GM23338 (cell line): Measurements from ENCODE around the gene ZNF474. TPM values are rescaled to one million over a fixed set of nuclear protein-coding genes. Genes with fewer than 3 reads are reported as not detected.

ENCODE experiments used
- ATAC-seq: fragments of 200-7000 bp; cut with Tn5 transposase; 3 replicates; pipeline ENCODE4 v1.9.1; 2020
- DNase-seq: peaks from one replicate; pipeline ENCODE4 v3.0.0-alpha.2; 2015; ENCODE audit warnings: low spot score
- H2AFZ ChIP-seq: fragments of 200-600 bp; sonication (generic); 2 replicates; pipeline ENCODE4 v1.8.0; 2016; ENCODE audit warnings: antibody characterized with exemption, mild to moderate bottlenecking, moderate library complexity
- H3F3A ChIP-seq: fragments of 200-600 bp; sonication (generic); replicated peaks from 2 replicates; pipeline ENCODE4 v1.8.0; 2017; ENCODE audit warnings: antibody characterized with exemption, mixed run types, low read depth
- H3K27ac ChIP-seq: fragments of 200-600 bp; sonication (generic); 2 replicates; pipeline ENCODE4 v1.6.1; 2016; ENCODE audit warnings: low read depth
- H3K27me3 ChIP-seq: fragments of 200-600 bp; sonication (generic); 2 replicates; pipeline ENCODE4 v1.8.0; 2016; ENCODE audit warnings: mild to moderate bottlenecking, mixed run types, moderate library complexity; ENCODE audit not compliant: insufficient read depth
- H3K36me3 ChIP-seq: fragments of 200-600 bp; sonication (generic); 2 replicates; pipeline ENCODE4 v1.8.0; 2016; ENCODE audit warnings: mild to moderate bottlenecking; ENCODE audit not compliant: insufficient read depth
- H3K4me1 ChIP-seq: fragments of 200-600 bp; sonication (generic); 2 replicates; pipeline ENCODE4 v1.8.0; 2016; ENCODE audit warnings: mild to moderate bottlenecking, moderate library complexity; ENCODE audit not compliant: insufficient read depth
- H3K4me2 ChIP-seq: fragments of 200-600 bp; sonication (generic); 2 replicates; pipeline ENCODE4 v1.7.1; 2017; ENCODE audit warnings: mixed run types
- H3K4me3 ChIP-seq: fragments of 200-600 bp; sonication (generic); 2 replicates; pipeline ENCODE4 v1.6.1; 2016; ENCODE audit warnings: mixed run types
- H3K79me2 ChIP-seq: fragments of 200-600 bp; sonication (generic); replicated peaks from 2 replicates; pipeline ENCODE4 v1.8.0; 2017; ENCODE audit warnings: mild to moderate bottlenecking; ENCODE audit not compliant: insufficient read depth
- H3K9me2 ChIP-seq: fragments of 200-600 bp; sonication (generic); 2 replicates; pipeline ENCODE4 v1.8.0; 2017; ENCODE audit not compliant: insufficient read depth
- H4K20me1 ChIP-seq: fragments of 200-600 bp; sonication (generic); replicated peaks from 2 replicates; pipeline ENCODE4 v1.8.0; 2017; ENCODE audit warnings: mild to moderate bottlenecking; ENCODE audit not compliant: insufficient read depth
- H3K27ac Mint-ChIP-seq: 2 replicates; pipeline ENCODE4 v1.8.0; 2020; ENCODE audit warnings: inconsistent platforms, mild to moderate bottlenecking, moderate library complexity, mixed read lengths
- H3K27me3 Mint-ChIP-seq: 3 replicates; pipeline ENCODE4 v1.8.0; 2022; ENCODE audit warnings: low read depth, mild to moderate bottlenecking, moderate library complexity, mixed read lengths, inconsistent platforms; ENCODE audit not compliant: insufficient read depth, poor library complexity
- H3K36me3 Mint-ChIP-seq: 3 replicates; pipeline ENCODE4 v1.8.0; 2021; ENCODE audit warnings: low read depth, mild to moderate bottlenecking, inconsistent platforms, moderate library complexity, mixed read lengths
- H3K4me1 Mint-ChIP-seq: 3 replicates; pipeline ENCODE4 v1.8.0; 2020; ENCODE audit warnings: mild to moderate bottlenecking, inconsistent platforms, mixed read lengths
- H3K4me3 Mint-ChIP-seq: 3 replicates; pipeline ENCODE4 v1.8.0; 2021; ENCODE audit warnings: moderate library complexity, mild to moderate bottlenecking, inconsistent platforms, mixed read lengths
- H3K9me3 Mint-ChIP-seq: 3 replicates; pipeline ENCODE4 v1.8.0; 2020; ENCODE audit warnings: moderate library complexity, mild to moderate bottlenecking, inconsistent platforms, mixed read lengths
- EZH2 ChIP-seq: fragments of 200-600 bp; sonication (generic); IDR thresholded peaks from one replicate; pipeline ENCODE4 v1.8.0; 2017; ENCODE audit warnings: antibody characterized with exemption, mild to moderate bottlenecking, low read depth; ENCODE audit not compliant: unreplicated experiment
- EZH2phosphoT487 ChIP-seq: fragments of 200-600 bp; sonication (generic); IDR thresholded peaks from one replicate; pipeline ENCODE4 v1.8.1; 2018; ENCODE audit warnings: antibody characterized with exemption; ENCODE audit not compliant: unreplicated experiment
- JUNB ChIP-seq: IDR thresholded peaks from one replicate; pipeline ENCODE4 v1.6.1; 2016; ENCODE audit warnings: antibody characterized with exemption; ENCODE audit not compliant: unreplicated experiment
- STAT1 ChIP-seq: IDR thresholded peaks from one replicate; pipeline ENCODE4 v1.6.1; 2016; ENCODE audit warnings: antibody characterized with exemption; ENCODE audit not compliant: unreplicated experiment
- polyA plus RNA-seq: library from polyadenylated mRNA; unstranded; fragments of >200 nt; fragmentation: Nextera tagmentation; extraction: Ambion mirVana; gene quantifications from 2 replicates; pipeline ENCODE4 v1.2.1, GENCODE V29; 2016
- total RNA-seq: library from RNA; depleted of rRNA; stranded (reverse); fragments of >200 nt; shearing (Covaris generic); gene quantifications from 2 replicates; pipeline ENCODE4 v1.2.3, GENCODE V29; 2014
- TF ChIP-seq, protein P1 (sequence below): fragments of 250-450 bp; sonication (Bioruptor Pico); IDR thresholded peaks from 2 replicates; pipeline ENCODE4 v1.5.0; 2020; ENCODE audit warnings: mild to moderate bottlenecking, moderate library complexity
- TF ChIP-seq, protein P2 (sequence below): IDR thresholded peaks from one replicate; pipeline ENCODE4 v1.6.1; 2018; ENCODE audit warnings: antibody characterized with exemption; ENCODE audit not compliant: unreplicated experiment
- TF ChIP-seq, protein P3 (sequence below): IDR thresholded peaks from 2 replicates; pipeline ENCODE4 v1.6.1; 2016; ENCODE audit warnings: antibody characterized with exemption

ZNF474 gene
- total and polyA plus RNA-seq, 2 experiments from 2014 or later, result 0.59 TPM; not detected in 1

DNA sequence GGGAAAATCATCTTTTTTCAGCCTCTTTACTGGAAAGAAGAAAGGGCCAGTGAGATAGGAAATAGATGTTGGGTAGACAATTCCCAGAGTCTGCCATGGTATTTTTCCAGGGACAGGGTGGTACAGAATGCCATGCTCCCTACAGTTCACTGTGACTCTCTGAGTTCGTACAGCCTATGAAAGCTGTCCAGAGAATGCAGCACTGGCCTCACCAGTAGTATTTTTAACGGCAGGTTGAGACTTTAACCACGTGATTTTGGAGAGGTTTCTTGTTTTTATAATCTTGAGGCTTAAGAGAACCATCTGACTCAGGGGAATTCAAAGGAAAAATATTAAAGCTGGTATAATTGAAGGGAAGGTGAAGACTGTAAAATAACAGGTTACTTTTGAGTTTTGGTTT lies 10.1 kb upstream of the ZNF474 start:
- no peak for DNase-seq
- Histone ChIP-seq H4K20me1 (no peaks in the 10 kb centered on the region), H3K4me1 (peaks cover 22% of the 10 kb centered on the region), H3F3A (no peaks in the 10 kb centered on the region), H3K4me2 (no peak overlapping the region), H3K9me2 (no peaks in the 10 kb centered on the region), H3K79me2 (no peaks in the 10 kb centered on the region), H3K27ac (no peak overlapping the region), H3K36me3 (no peaks in the 10 kb centered on the region), H3K27me3 (no peaks in the 10 kb centered on the region), H3K4me3 (no peak overlapping the region), H2AFZ (no peak overlapping the region)
- Mint-ChIP-seq H3K9me3 (no peaks in the 10 kb centered on the region), H3K36me3 (no peaks in the 10 kb centered on the region), H3K4me3 (no peak overlapping the region), H3K27me3 (no peaks in the 10 kb centered on the region), H3K27ac (no peak overlapping the region), H3K4me1 (peaks cover 29% of the 10 kb centered on the region)
- no peak for ATAC-seq
- TF ChIP-seq, protein P1, sequence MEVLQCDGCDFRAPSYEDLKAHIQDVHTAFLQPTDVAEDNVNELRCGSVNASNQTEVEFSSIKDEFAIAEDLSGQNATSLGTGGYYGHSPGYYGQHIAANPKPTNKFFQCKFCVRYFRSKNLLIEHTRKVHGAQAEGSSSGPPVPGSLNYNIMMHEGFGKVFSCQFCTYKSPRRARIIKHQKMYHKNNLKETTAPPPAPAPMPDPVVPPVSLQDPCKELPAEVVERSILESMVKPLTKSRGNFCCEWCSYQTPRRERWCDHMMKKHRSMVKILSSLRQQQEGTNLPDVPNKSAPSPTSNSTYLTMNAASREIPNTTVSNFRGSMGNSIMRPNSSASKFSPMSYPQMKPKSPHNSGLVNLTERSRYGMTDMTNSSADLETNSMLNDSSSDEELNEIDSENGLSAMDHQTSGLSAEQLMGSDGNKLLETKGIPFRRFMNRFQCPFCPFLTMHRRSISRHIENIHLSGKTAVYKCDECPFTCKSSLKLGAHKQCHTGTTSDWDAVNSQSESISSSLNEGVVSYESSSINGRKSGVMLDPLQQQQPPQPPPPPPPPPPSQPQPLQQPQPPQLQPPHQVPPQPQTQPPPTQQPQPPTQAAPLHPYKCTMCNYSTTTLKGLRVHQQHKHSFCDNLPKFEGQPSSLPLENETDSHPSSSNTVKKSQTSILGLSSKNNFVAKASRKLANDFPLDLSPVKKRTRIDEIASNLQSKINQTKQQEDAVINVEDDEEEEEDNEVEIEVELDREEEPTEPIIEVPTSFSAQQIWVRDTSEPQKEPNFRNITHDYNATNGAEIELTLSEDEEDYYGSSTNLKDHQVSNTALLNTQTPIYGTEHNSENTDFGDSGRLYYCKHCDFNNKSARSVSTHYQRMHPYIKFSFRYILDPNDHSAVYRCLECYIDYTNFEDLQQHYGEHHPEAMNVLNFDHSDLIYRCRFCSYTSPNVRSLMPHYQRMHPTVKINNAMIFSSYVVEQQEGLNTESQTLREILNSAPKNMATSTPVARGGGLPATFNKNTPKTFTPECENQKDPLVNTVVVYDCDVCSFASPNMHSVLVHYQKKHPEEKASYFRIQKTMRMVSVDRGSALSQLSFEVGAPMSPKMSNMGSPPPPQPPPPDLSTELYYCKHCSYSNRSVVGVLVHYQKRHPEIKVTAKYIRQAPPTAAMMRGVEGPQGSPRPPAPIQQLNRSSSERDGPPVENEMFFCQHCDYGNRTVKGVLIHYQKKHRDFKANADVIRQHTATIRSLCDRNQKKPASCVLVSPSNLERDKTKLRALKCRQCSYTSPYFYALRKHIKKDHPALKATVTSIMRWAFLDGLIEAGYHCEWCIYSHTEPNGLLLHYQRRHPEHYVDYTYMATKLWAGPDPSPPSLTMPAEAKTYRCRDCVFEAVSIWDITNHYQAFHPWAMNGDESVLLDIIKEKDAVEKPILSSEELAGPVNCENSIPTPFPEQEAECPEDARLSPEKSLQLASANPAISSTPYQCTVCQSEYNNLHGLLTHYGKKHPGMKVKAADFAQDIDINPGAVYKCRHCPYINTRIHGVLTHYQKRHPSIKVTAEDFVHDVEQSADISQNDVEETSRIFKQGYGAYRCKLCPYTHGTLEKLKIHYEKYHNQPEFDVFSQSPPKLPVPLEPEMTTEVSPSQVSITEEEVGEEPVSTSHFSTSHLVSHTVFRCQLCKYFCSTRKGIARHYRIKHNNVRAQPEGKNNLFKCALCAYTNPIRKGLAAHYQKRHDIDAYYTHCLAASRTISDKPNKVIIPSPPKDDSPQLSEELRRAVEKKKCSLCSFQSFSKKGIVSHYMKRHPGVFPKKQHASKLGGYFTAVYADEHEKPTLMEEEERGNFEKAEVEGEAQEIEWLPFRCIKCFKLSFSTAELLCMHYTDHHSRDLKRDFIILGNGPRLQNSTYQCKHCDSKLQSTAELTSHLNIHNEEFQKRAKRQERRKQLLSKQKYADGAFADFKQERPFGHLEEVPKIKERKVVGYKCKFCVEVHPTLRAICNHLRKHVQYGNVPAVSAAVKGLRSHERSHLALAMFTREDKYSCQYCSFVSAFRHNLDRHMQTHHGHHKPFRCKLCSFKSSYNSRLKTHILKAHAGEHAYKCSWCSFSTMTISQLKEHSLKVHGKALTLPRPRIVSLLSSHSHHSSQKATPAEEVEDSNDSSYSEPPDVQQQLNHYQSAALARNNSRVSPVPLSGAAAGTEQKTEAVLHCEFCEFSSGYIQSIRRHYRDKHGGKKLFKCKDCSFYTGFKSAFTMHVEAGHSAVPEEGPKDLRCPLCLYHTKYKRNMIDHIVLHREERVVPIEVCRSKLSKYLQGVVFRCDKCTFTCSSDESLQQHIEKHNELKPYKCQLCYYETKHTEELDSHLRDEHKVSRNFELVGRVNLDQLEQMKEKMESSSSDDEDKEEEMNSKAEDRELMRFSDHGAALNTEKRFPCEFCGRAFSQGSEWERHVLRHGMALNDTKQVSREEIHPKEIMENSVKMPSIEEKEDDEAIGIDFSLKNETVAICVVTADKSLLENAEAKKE, result no peak
- TF ChIP-seq EZH2 (no peak), JUNB (no peak)

DNA sequence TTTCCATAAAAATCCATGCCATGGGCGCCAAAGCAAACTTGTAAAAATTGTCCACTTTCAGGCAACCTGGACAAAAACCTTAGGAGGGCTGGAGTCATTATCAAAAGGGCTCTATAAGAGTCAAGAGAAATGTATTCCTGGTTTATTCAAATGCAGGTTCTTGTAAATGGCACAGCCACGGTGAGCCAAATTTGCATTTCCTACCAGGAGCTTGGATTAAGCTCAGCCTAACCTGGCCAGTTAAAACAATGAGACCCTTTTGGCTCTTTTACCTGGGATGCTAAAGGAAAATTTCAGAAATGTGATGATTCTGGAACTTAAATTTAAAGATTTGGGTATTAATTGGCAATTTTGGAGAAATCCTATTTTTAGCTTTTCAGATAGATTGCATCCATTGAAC lies 8.9 kb upstream of the ZNF474 start:
- TF ChIP-seq STAT1, result no peak
- no peak for TF ChIP-seq EZH2
- TF ChIP-seq, protein P2, sequence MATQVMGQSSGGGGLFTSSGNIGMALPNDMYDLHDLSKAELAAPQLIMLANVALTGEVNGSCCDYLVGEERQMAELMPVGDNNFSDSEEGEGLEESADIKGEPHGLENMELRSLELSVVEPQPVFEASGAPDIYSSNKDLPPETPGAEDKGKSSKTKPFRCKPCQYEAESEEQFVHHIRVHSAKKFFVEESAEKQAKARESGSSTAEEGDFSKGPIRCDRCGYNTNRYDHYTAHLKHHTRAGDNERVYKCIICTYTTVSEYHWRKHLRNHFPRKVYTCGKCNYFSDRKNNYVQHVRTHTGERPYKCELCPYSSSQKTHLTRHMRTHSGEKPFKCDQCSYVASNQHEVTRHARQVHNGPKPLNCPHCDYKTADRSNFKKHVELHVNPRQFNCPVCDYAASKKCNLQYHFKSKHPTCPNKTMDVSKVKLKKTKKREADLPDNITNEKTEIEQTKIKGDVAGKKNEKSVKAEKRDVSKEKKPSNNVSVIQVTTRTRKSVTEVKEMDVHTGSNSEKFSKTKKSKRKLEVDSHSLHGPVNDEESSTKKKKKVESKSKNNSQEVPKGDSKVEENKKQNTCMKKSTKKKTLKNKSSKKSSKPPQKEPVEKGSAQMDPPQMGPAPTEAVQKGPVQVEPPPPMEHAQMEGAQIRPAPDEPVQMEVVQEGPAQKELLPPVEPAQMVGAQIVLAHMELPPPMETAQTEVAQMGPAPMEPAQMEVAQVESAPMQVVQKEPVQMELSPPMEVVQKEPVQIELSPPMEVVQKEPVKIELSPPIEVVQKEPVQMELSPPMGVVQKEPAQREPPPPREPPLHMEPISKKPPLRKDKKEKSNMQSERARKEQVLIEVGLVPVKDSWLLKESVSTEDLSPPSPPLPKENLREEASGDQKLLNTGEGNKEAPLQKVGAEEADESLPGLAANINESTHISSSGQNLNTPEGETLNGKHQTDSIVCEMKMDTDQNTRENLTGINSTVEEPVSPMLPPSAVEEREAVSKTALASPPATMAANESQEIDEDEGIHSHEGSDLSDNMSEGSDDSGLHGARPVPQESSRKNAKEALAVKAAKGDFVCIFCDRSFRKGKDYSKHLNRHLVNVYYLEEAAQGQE, result no peak
- no peak for TF ChIP-seq EZH2phosphoT487
- TF ChIP-seq, protein P3, sequence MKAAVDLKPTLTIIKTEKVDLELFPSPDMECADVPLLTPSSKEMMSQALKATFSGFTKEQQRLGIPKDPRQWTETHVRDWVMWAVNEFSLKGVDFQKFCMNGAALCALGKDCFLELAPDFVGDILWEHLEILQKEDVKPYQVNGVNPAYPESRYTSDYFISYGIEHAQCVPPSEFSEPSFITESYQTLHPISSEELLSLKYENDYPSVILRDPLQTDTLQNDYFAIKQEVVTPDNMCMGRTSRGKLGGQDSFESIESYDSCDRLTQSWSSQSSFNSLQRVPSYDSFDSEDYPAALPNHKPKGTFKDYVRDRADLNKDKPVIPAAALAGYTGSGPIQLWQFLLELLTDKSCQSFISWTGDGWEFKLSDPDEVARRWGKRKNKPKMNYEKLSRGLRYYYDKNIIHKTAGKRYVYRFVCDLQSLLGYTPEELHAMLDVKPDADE, result no peak
- no peak overlapping the region for H3K27ac Mint-ChIP-seq

More for the DNA sequence above, 8.9 kb upstream of the ZNF474 start:
- no peak overlapping the region for H2AFZ ChIP-seq
- DNase-seq (peak; percentile 55), ATAC-seq (peak; percentile 59; the same call in 2 of the 3 replicates)
- no peak overlapping the region for H3K27ac ChIP-seq
- no peaks in the 10 kb centered on the region for H3K27me3 Mint-ChIP-seq
- peak overlapping the region; percentile 23; the same call in 1 of the 2 replicates for H3K4me2 ChIP-seq
- no peaks in the 10 kb centered on the region for H3K79me2 ChIP-seq
- H3K36me3 Mint-ChIP-seq, result no peaks in the 10 kb centered on the region
- no peaks in the 10 kb centered on the region for H3K9me2 ChIP-seq
- H3K9me3 Mint-ChIP-seq, result no peaks in the 10 kb centered on the region
- no peaks in the 10 kb centered on the region for H3K36me3 ChIP-seq
- no peaks in the 10 kb centered on the region for H3K27me3 ChIP-seq
- no peaks in the 10 kb centered on the region for H4K20me1 ChIP-seq
- H3K4me3 ChIP-seq, result no peak overlapping the region
- no peaks in the 10 kb centered on the region for H3F3A ChIP-seq
- peaks cover 29% of the 10 kb centered on the region for H3K4me1 Mint-ChIP-seq
- peaks cover 22% of the 10 kb centered on the region for H3K4me1 ChIP-seq
- H3K4me3 Mint-ChIP-seq, result no peak overlapping the region
